Breast epithelium (tissue), 4 donors: ENCODE measurements around the gene THSD4. TPM values are rescaled to one million over a fixed set of nuclear protein-coding genes. Genes with fewer than 3 reads are reported as not detected.

Experiments used
- DNase-seq, 2 donors: peaks; one replicate each; pipeline ENCODE4 v3.0.0-alpha.2; 2019; ENCODE audit warnings: low spot score in 2 of 2
- H3K27ac ChIP-seq, 2 donors: fragments of 200-600 bp; sonication (generic) in 1 of 2; one replicate each; pipeline ENCODE4 v1.5.1; 2016 to 2019; ENCODE audit warnings: mild to moderate bottlenecking in 1 of 2
- H3K27me3 ChIP-seq, 2 donors: fragments of 200-600 bp; sonication (generic) in 1 of 2; one replicate each; pipeline versions ENCODE4 v1.5.1 to v1.6.0; 2017 to 2019; ENCODE audit warnings: control low read depth in 1 of 2, mild to moderate bottlenecking in 1 of 2
- H3K36me3 ChIP-seq: fragments of 200-600 bp; one replicate; pipeline ENCODE4 v1.5.1; 2019
- H3K4me1 ChIP-seq, 2 donors: fragments of 200-600 bp; sonication (generic); one replicate each; pipeline ENCODE4 v1.5.1; 2016 to 2019; ENCODE audit warnings: control low read depth in 1 of 2
- H3K4me3 ChIP-seq, 3 donors: fragments of 200-600 bp; sonication (generic); 1 replicate in 2 of 3; 2 replicates in 1 of 3; pipeline ENCODE4 v1.5.1; 2016 to 2019; ENCODE audit warnings: mild to moderate bottlenecking in 3 of 3, moderate library complexity in 2 of 3
- H3K9me3 ChIP-seq, 2 donors: fragments of 200-600 bp; sonication (generic) in 1 of 2; one replicate each; pipeline ENCODE4 v1.5.1; 2016 to 2019; ENCODE audit warnings: control low read depth in 1 of 2
- CTCF ChIP-seq, 3 donors: fragments of 450-650 bp; IDR thresholded peaks; one replicate each; pipeline ENCODE4 v1.5.1; 2016 to 2017; ENCODE audit warnings: antibody characterized with exemption in 3 of 3, mild to moderate bottlenecking in 3 of 3, moderate library complexity in 3 of 3
- POLR2A ChIP-seq: fragments of 450-650 bp; IDR thresholded peaks from one replicate; pipeline ENCODE4 v1.6.1; 2016; ENCODE audit warnings: antibody characterized with exemption, mild to moderate bottlenecking, moderate library complexity
- POLR2AphosphoS5 ChIP-seq, 3 donors: sonication (generic); formaldehyde crosslinking; IDR thresholded peaks; one replicate each; pipeline ENCODE4 v1.6.1; 2017; ENCODE audit warnings: antibody characterized with exemption in 3 of 3
- intact Hi-C: fragments of 100-400 bp; cut with DNase I; formaldehyde crosslinking; loops from one replicate; pipeline ENCODE4 v1.15.1; 2023; ENCODE audit warnings: low total_unique reads
- total RNA-seq, 3 donors: library from RNA; depleted of rRNA; stranded (reverse); fragments of >200 nt; gene quantifications; one replicate each; pipeline ENCODE4 v1.1.0, GENCODE V29; 2016

THSD4 gene
- total RNA-seq, 3 donors from 2014 or later, result 0.64 to 58.7 (median 41.3) TPM

- no peak for TF ChIP-seq POLR2A
- TF ChIP-seq POLR2AphosphoS5 (IDR thresholded peaks at IDR 0.05), result no peak
- no peak for TF ChIP-seq CTCF (IDR thresholded peaks at IDR 0.05)
- peaks cover 8% of the 10 kb centered on the region for H3K36me3 ChIP-seq
- no peak overlapping the region for H3K4me3 ChIP-seq
- no peak for DNase-seq
- no peaks in the 10 kb centered on the region for H3K4me1 ChIP-seq
- peaks cover 2 to 3% of the 10 kb centered on the region in 2 donors for H3K9me3 ChIP-seq
- no peaks in the 10 kb centered on the region for H3K27me3 ChIP-seq
- no peak overlapping the region for H3K27ac ChIP-seq
- intact Hi-C loops, result no loop called here
Measured at GRCh38 chr15:71755092-71755970, 640.1 kb downstream of the THSD4 start.

GRCh38 chr15:71756599-71757352, 641.5 kb downstream of the THSD4 start:
- no peak for TF ChIP-seq POLR2AphosphoS5 (IDR thresholded peaks at IDR 0.05)
- no peak for TF ChIP-seq CTCF (IDR thresholded peaks at IDR 0.05)
- TF ChIP-seq POLR2A, result no peak
- Histone ChIP-seq H3K27me3 (no peaks in the 10 kb centered on the region), H3K4me1 (no peaks in the 10 kb centered on the region), H3K9me3 (peaks cover 5 to 6% of the 10 kb centered on the region in 2 donors), H3K36me3 (peaks cover 8% of the 10 kb centered on the region), H3K4me3 (no peak overlapping the region), H3K27ac (no peak overlapping the region)
- no peak for DNase-seq
- intact Hi-C loops, result no loop called here

- intact Hi-C loops, result no loop called here
Measured at GRCh38 chr15:71757741-71758530, 642.7 kb downstream of the THSD4 start.

GRCh38 chr15:71758711-71759110, 643.4 kb downstream of the THSD4 start:
- peaks cover 8% of the 10 kb centered on the region for H3K36me3 ChIP-seq
- no peak for DNase-seq
- H3K27me3 ChIP-seq, result no peaks in the 10 kb centered on the region
- H3K4me1 ChIP-seq, result no peaks in the 10 kb centered on the region
- no peak overlapping the region for H3K27ac ChIP-seq
- intact Hi-C loops, result no loop called here
- TF ChIP-seq POLR2AphosphoS5 (IDR thresholded peaks at IDR 0.05) (no peak), CTCF (IDR thresholded peaks at IDR 0.05) (no peak), POLR2A (no peak)
- H3K4me3 ChIP-seq, result no peak overlapping the region
- H3K9me3 ChIP-seq, result peaks cover 5 to 6% of the 10 kb centered on the region in 2 donors

More at GRCh38 chr15:71757741-71758530, 642.7 kb downstream of the THSD4 start:
- no peaks in the 10 kb centered on the region for H3K4me1 ChIP-seq
- peaks cover 5 to 6% of the 10 kb centered on the region in 2 donors for H3K9me3 ChIP-seq
- no peak overlapping the region for H3K27ac ChIP-seq
- DNase-seq, result no peak
- H3K4me3 ChIP-seq, result no peak overlapping the region
- no peaks in the 10 kb centered on the region for H3K27me3 ChIP-seq
- TF ChIP-seq POLR2A (no peak), POLR2AphosphoS5 (IDR thresholded peaks at IDR 0.05) (no peak), CTCF (IDR thresholded peaks at IDR 0.05) (no peak)
- H3K36me3 ChIP-seq, result peaks cover 8% of the 10 kb centered on the region
